Measurements from ENCODE around the gene FCGBP.

FCGBP gene

GRCh38 chr19:39943586-39943985 is 9.2 kb upstream of the FCGBP start:
- no peak for DNase-seq

- DNase-seq, result no peak
Measured at GRCh38 chr19:39942366-39942730, 7.9 kb upstream of the FCGBP start.

GRCh38 chr19:39941615-39942365 is 7.4 kb upstream of the FCGBP start:
- DNase-seq, result peak in 2 of 14 donors; percentile 8 to 19

- no peak for DNase-seq
Measured at GRCh38 chr19:39941151-39941550, 6.7 kb upstream of the FCGBP start.

- no peak for DNase-seq
Measured at GRCh38 chr19:39940221-39940833, 5.9 kb upstream of the FCGBP start.

GRCh38 chr19:39939556-39939955 is 5.1 kb upstream of the FCGBP start:
- no peak for DNase-seq

- DNase-seq, result no peak
Measured at GRCh38 chr19:39937787-39938186, 3.4 kb upstream of the FCGBP start.

GRCh38 chr19:39937094-39937720 is 2.8 kb upstream of the FCGBP start:
- DNase-seq, result no peak

GRCh38 chr19:39936622-39937021 is 2.2 kb upstream of the FCGBP start:
- no peak for DNase-seq

- DNase-seq, result no peak
Measured at GRCh38 chr19:39936020-39936419, 1.6 kb upstream of the FCGBP start.

GRCh38 chr19:39935364-39935661 is 879 bp upstream of the FCGBP start:
- no peak for DNase-seq

GRCh38 chr19:39929750-39930149 is 4.7 kb downstream of the FCGBP start:
- no peak for DNase-seq

GRCh38 chr19:39928357-39928725 is 6.1 kb downstream of the FCGBP start:
- no peak for DNase-seq

GRCh38 chr19:39927524-39928356 is 6.7 kb downstream of the FCGBP start:
- DNase-seq, result no peak

- no peak for DNase-seq
Measured at GRCh38 chr19:39927076-39927475, 7.4 kb downstream of the FCGBP start.

GRCh38 chr19:39926170-39926760 is 8.2 kb downstream of the FCGBP start:
- no peak for DNase-seq

- DNase-seq, result no peak
Measured at GRCh38 chr19:39924952-39925351, 9.5 kb downstream of the FCGBP start.

GRCh38 chr19:39924389-39924788 is 10.0 kb downstream of the FCGBP start:
- DNase-seq, result no peak

GRCh38 chr19:39923862-39924261 is 10.6 kb downstream of the FCGBP start:
- no peak for DNase-seq

- no peak for DNase-seq
Measured at GRCh38 chr19:39919976-39920375, 14.5 kb downstream of the FCGBP start.

- DNase-seq, result no peak
Measured at GRCh38 chr19:39918183-39918651, 16.2 kb downstream of the FCGBP start.

GRCh38 chr19:39917561-39918182 is 16.8 kb downstream of the FCGBP start:
- no peak for DNase-seq

Measured in C1 segment of cervical spinal cord (tissue), 14 donors.